BE2C (cell line): ENCODE measurements around the gene UBD.

Source experiments
- DNase-seq: peaks from one replicate; pipeline ENCODE4 v3.0.0-alpha.2; 2020
- H3K27me3 ChIP-seq: fragments of 250-450 bp; sonication (Bioruptor Pico); 2 replicates; pipeline ENCODE4 v1.5.1; 2020; ENCODE audit warnings: mild to moderate bottlenecking
- H3K36me3 ChIP-seq: fragments of 250-450 bp; sonication (Bioruptor Pico); 2 replicates; pipeline ENCODE4 v1.5.1; 2020; ENCODE audit warnings: mild to moderate bottlenecking
- H3K4me1 ChIP-seq: fragments of 250-450 bp; sonication (Bioruptor Pico); 2 replicates; pipeline ENCODE4 v1.5.1; 2020
- H3K4me3 ChIP-seq: 2 replicates; pipeline ENCODE4 v1.5.1; 2011; ENCODE audit warnings: low read depth, low read length
- H3K9me3 ChIP-seq: fragments of 250-450 bp; sonication (Bioruptor Pico); 2 replicates; pipeline ENCODE4 v1.5.1; 2020
- TF ChIP-seq, protein P1 (sequence below): IDR thresholded peaks from 2 replicates; pipeline ENCODE4 v1.5.1; 2012; ENCODE audit warnings: mild to moderate bottlenecking, low read depth, low read length

UBD gene

GRCh38 chr6:29528300-29528931 lies 31.1 kb downstream of the UBD start:
- TF ChIP-seq, protein P1, sequence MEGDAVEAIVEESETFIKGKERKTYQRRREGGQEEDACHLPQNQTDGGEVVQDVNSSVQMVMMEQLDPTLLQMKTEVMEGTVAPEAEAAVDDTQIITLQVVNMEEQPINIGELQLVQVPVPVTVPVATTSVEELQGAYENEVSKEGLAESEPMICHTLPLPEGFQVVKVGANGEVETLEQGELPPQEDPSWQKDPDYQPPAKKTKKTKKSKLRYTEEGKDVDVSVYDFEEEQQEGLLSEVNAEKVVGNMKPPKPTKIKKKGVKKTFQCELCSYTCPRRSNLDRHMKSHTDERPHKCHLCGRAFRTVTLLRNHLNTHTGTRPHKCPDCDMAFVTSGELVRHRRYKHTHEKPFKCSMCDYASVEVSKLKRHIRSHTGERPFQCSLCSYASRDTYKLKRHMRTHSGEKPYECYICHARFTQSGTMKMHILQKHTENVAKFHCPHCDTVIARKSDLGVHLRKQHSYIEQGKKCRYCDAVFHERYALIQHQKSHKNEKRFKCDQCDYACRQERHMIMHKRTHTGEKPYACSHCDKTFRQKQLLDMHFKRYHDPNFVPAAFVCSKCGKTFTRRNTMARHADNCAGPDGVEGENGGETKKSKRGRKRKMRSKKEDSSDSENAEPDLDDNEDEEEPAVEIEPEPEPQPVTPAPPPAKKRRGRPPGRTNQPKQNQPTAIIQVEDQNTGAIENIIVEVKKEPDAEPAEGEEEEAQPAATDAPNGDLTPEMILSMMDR, result no peak
- H3K27me3 ChIP-seq, result 0 out of 2 replicates have a peak, but pooled peaks cover 7% of the 10 kb centered on the region
- no peak overlapping the region for H3K4me3 ChIP-seq
- H3K36me3 ChIP-seq, result no peaks in the 10 kb centered on the region
- no peaks in the 10 kb centered on the region for H3K9me3 ChIP-seq
- no peak for DNase-seq
- no peaks in the 10 kb centered on the region for H3K4me1 ChIP-seq

DNA sequence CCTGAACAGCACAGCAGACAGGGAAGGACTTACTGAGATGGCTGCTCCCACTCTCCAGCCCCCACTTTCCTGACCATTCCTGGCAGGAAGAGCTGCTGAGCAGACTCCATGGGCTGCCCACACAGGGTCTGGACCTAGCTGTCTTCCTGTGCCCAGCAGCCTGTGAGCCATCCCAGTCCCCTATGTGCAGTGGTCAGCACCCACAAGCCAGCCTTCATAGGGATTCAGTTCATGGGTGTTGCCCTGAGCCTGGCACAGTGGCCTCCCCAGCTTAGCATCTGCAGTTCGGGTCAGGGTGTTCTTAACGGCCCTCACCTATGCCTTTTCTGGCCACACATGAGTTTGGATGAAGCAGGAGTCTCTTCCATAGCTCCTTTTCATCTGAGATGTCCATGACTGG lies 32.0 kb downstream of the UBD start:
- no peak for DNase-seq
- no peaks in the 10 kb centered on the region for H3K4me1 ChIP-seq
- H3K36me3 ChIP-seq, result no peaks in the 10 kb centered on the region
- no peaks in the 10 kb centered on the region for H3K9me3 ChIP-seq
- TF ChIP-seq, protein P1, result no peak
- H3K27me3 ChIP-seq, result 0 out of 2 replicates have a peak, but pooled peaks cover 7% of the 10 kb centered on the region
- no peak overlapping the region for H3K4me3 ChIP-seq

DNA sequence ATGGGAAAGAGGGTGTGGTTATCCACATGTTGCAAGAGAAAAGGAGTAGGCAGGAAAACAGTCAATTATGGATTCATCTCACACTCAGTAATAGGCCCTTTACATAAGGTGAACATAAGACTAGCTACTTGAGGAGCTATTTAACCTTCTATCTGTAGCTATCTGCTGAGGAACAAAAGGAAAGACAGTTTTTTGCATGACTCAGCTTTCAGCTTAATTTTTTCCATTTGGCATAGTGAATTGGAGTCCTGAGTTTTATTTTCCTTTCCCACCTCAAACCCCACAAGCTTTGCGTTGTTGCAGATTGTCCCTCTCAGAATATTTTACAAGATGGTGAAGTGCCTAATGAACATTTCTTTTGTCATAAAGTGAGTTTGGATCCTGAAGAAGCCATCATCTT lies 32.4 kb downstream of the UBD start:
- Histone ChIP-seq H3K4me3 (no peak overlapping the region), H3K9me3 (no peaks in the 10 kb centered on the region), H3K36me3 (no peaks in the 10 kb centered on the region), H3K4me1 (no peaks in the 10 kb centered on the region), H3K27me3 (0 out of 2 replicates have a peak, but pooled peaks cover 7% of the 10 kb centered on the region)
- DNase-seq, result no peak
- TF ChIP-seq, protein P1, result no peak

GRCh38 chr6:29525311-29525639 lies 34.3 kb downstream of the UBD start:
- H3K27me3 ChIP-seq, result 0 out of 2 replicates have a peak, but pooled peaks cover 7% of the 10 kb centered on the region
- TF ChIP-seq, protein P1, result no peak
- no peaks in the 10 kb centered on the region for H3K9me3 ChIP-seq
- H3K4me3 ChIP-seq, result no peak overlapping the region
- no peaks in the 10 kb centered on the region for H3K36me3 ChIP-seq
- H3K4me1 ChIP-seq, result no peaks in the 10 kb centered on the region
- DNase-seq, result no peak

- no peak for DNase-seq
- Histone ChIP-seq H3K9me3 (no peaks in the 10 kb centered on the region), H3K4me1 (no peaks in the 10 kb centered on the region), H3K27me3 (0 out of 2 replicates have a peak, but pooled peaks cover 7% of the 10 kb centered on the region), H3K4me3 (no peak overlapping the region), H3K36me3 (no peaks in the 10 kb centered on the region)
- TF ChIP-seq, protein P1, result no peak
Measured at GRCh38 chr6:29524444-29525310, 34.9 kb downstream of the UBD start.

GRCh38 chr6:29524044-29524443 lies 35.5 kb downstream of the UBD start:
- Histone ChIP-seq H3K27me3 (0 out of 2 replicates have a peak, but pooled peaks cover 7% of the 10 kb centered on the region), H3K4me3 (no peak overlapping the region)
- TF ChIP-seq, protein P1, result no peak

More at GRCh38 chr6:29524044-29524443, 35.5 kb downstream of the UBD start:
- no peaks in the 10 kb centered on the region for H3K36me3 ChIP-seq
- H3K4me1 ChIP-seq, result no peaks in the 10 kb centered on the region
- no peaks in the 10 kb centered on the region for H3K9me3 ChIP-seq
- no peak for DNase-seq
